ENCODE measurements around the gene ATXN1. TPM values are rescaled to one million over a fixed set of nuclear protein-coding genes. Genes with fewer than 3 reads are reported as not detected.

The ATXN1 gene
- total and polyA plus RNA-seq, 2 of the 8 experiments (the other 6 are each of a cell fraction or from before 2014, with no cell fraction given) = 1.6 to 4.0 TPM

- Histone ChIP-seq H3K4ac (replicated peaks; ENCODE audit: insufficient read length, low read depth, low read length) (no peak overlapping the region), H2AK5ac (ENCODE audit: low read depth, low read length) (no peak overlapping the region), H3K36me3 (ENCODE audit: control insufficient read depth in 2 of 4, insufficient read depth in 4 of 4, low read length in 3 of 4) (no peaks in the 10 kb centered on the region), H3K27me3 (replicated peaks in 1 of 4; ENCODE audit: control insufficient read depth in 3 of 4, extremely low read depth in 1 of 4, insufficient read depth in 3 of 4, low read length in 3 of 4) (no peaks in the 10 kb centered on the region), H3K9me3 (ENCODE audit: insufficient read depth in 2 of 2, low read depth in 1 of 2, low read length in 1 of 2) (no peaks in the 10 kb centered on the region), H3K4me2 (ENCODE audit: insufficient read depth in 1 of 2, low read depth in 2 of 2, low read length in 2 of 2) (peak overlapping the region; percentile 53 to 78), H4K5ac (ENCODE audit: insufficient read length, low read depth, low read length) (no peak overlapping the region), H3K4me3 (ENCODE audit: extremely low read depth in 1 of 4, insufficient read depth in 2 of 4, low read depth in 3 of 4, low read length in 4 of 4) (peak overlapping the region in 3 of 4 experiments; percentile 17 to 53 (median 30); a peak in 5 of 8 replicates), H3K14ac (ENCODE audit: insufficient read length) (no peak overlapping the region), H4K8ac (ENCODE audit: extremely low read depth, insufficient read depth, low read length) (peak overlapping the region; percentile 39; the same call in 1 of the 2 replicates), H2BK120ac (replicated peaks; ENCODE audit: low read depth, low read length) (no peak overlapping the region), H2BK15ac (ENCODE audit: low read length) (no peak overlapping the region; the same call in 1 of the 2 replicates), H3K56ac (replicated peaks; ENCODE audit: insufficient read length, low read depth, low read length) (no peak overlapping the region), H2BK12ac (ENCODE audit: low read depth, low read length) (no peak overlapping the region), H3K23me2 (ENCODE audit: low read depth, low read length) (peaks cover 2% of the 10 kb centered on the region; the same call in 1 of the 2 replicates), H4K91ac (replicated peaks; ENCODE audit: insufficient read length, low read length) (peak overlapping the region; percentile 38), H2AFZ (ENCODE audit: low read length) (peak overlapping the region; percentile 91), H3K27ac (ENCODE audit: low read depth, low read length) (no peak overlapping the region), H2BK20ac (ENCODE audit: low read length) (no peak overlapping the region), H3K79me2 (ENCODE audit: control insufficient read depth in 1 of 2, insufficient read depth in 2 of 2, low read length in 2 of 2) (no peaks in the 10 kb centered on the region), H3K9ac (replicated peaks in 1 of 4; ENCODE audit: extremely low read depth in 1 of 4, low read depth in 3 of 4, low read length in 3 of 4) (peak overlapping the region in 2 of 4 experiments; percentile 22 to 35; a peak in 3 of 7 replicates), H3K23ac (ENCODE audit: insufficient read length) (no peak overlapping the region), H3K4me1 (replicated peaks in 1 of 4; ENCODE audit: control insufficient read depth in 3 of 4, insufficient read depth in 4 of 4, low read length in 3 of 4) (peaks cover 7 to 24% (median 16%) of the 10 kb centered on the region in 4 experiments), H4K20me1 (replicated peaks in 1 of 2; ENCODE audit: control insufficient read depth in 1 of 2, insufficient read depth in 2 of 2, low read length in 2 of 2) (no peaks in the 10 kb centered on the region), H3K79me1 (ENCODE audit: low read depth, low read length) (no peaks in the 10 kb centered on the region), H3K18ac (ENCODE audit: extremely low read depth, low read length) (peak overlapping the region; percentile 89), H2BK5ac (ENCODE audit: low read depth, low read length) (peak overlapping the region; percentile 52; the same call in 1 of the 2 replicates)
- 9% methylated on average over 19 of the region's 24 CpGs; no CpG with 5 or more reads in 1 of the 2 experiments for WGBS, 2 experiments (ENCODE audit: extremely low coverage in 1 of 2, insufficient coverage in 1 of 2, insufficient read length in 1 of 2, insufficient replicate concordance in 2 of 2, low coverage in 1 of 2, low lambda C conversion rate in 2 of 2, missing lambda C conversion rate in 1 of 2)
- peak; percentile 68 to 74 for DNase-seq (ENCODE audit: low read depth in 1 of 2, low spot score in 2 of 2)
- FAIRE-seq = peak; percentile 66
- ChIA-PET POLR2A (ENCODE audit: partially characterized antibody) (interaction anchor here (0.8 to 1.6 kb wide), 2 partner anchors 9 to 12 kb away, joined by 3 read pairs; no protein-coding TSS in a partner anchor), CTCF (ENCODE audit: partially characterized antibody) (interaction anchor here (0.7 to 2.5 kb wide), 12 partner anchors 16 to 486 kb away, joined by 3 to 8 read pairs (median 4); no protein-coding TSS in a partner anchor)
- no peak; the same call in 1 of the 2 replicates for TF ChIP-seq MAFK (IDR thresholded peaks at IDR 0.05; ENCODE audit: low read depth, low read length)
- peak; percentile 40 to 44 for TF ChIP-seq RAD21 (IDR thresholded peaks at IDR 0.05 in 1 of 2, conservative IDR thresholded peaks at IDR 0.05 in 1 of 2; ENCODE audit: low read depth in 2 of 2, low read length in 2 of 2)
- peak in 1 of 3 experiments; percentile 42; a peak in 1 of 4 replicates for TF ChIP-seq CTCF (IDR thresholded peaks at IDR 0.05; ENCODE audit: control extremely low read depth in 1 of 3, insufficient read depth in 1 of 3, low read depth in 1 of 3, low read length in 3 of 3)
- TF ChIP-seq NRF1 (IDR thresholded peaks at IDR 0.05; ENCODE audit: low read depth, low read length) = no peak
- TF ChIP-seq PHF8 (conservative IDR thresholded peaks at IDR 0.05; ENCODE audit: low read depth, low read length) = no peak
- no peak for TF ChIP-seq E2F6 (IDR thresholded peaks at IDR 0.05)
Measured at GRCh38 chr6:16803294-16804200, 42.3 kb upstream of the ATXN1 start.
